HCT116 (cell line): ENCODE results near the gene FAM13C. TPM values are rescaled to one million over a fixed set of nuclear protein-coding genes. Genes with fewer than 3 reads are reported as not detected.

ENCODE experiments used
- ATAC-seq: fragments of 200-7000 bp; cut with Tn5 transposase; 2 replicates; pipeline ENCODE4 v1.9.1; 2020; ENCODE audit warnings: mild to moderate bottlenecking, moderate library complexity
- BruUV-seq: library from RNA; stranded (reverse); fragments of 400-500 nt; replicated peaks from 2 replicates; lab custom pipeline; 2021; lab: Mats Ljungman, UMichigan
- CTCF ChIA-PET: fragments of 300-600 bp; sonication (Branson Sonifier 250); formaldehyde crosslinking; loops from one replicate; lab custom pipeline; 2021; ENCODE audit warnings: antibody characterized with exemption; lab: Charles Lee
- POLR2A ChIA-PET: fragments of 300-600, 350-600 bp; sonication (Branson Sonifier 250); formaldehyde crosslinking; loops from one replicate; lab custom pipeline; 2021; ENCODE audit warnings: antibody characterized with exemption; lab: Charles Lee
- RAD21 ChIA-PET, 2 experiments: fragments of 300-600 bp; sonication (Branson Sonifier 250); formaldehyde crosslinking; loops; one replicate each; lab custom pipeline; 2023; ENCODE audit warnings: low total read pairs in 2 of 2; ENCODE audit not compliant: uncharacterized antibody in 2 of 2, unreplicated experiment in 2 of 2, low non-redundant PET in 1 of 2; lab: Charles Lee
- DNase-seq: peaks from one replicate; pipeline ENCODE4 v3.0.0-alpha.2; 2010; ENCODE audit warnings: low read depth, low spot score
- H2AFZ ChIP-seq: fragments of 200-600 bp; shearing (Covaris generic), sonication (generic); 2 replicates; pipeline ENCODE4 v1.6.1; 2017; ENCODE audit warnings: low read depth, mixed run types, mixed read lengths, antibody characterized with exemption, low read length; ENCODE audit not compliant: poor library complexity, severe bottlenecking
- H3K27ac ChIP-seq: 2 replicates; pipeline ENCODE4 v1.5.1; 2012; ENCODE audit warnings: low read depth, low read length
- H3K27me3 ChIP-seq: fragments of 200-600 bp; sonication (generic); 2 replicates; pipeline ENCODE4 v1.6.1; 2016; ENCODE audit warnings: mixed run types, low read length, mixed read lengths; ENCODE audit not compliant: insufficient read depth
- H3K36me3 ChIP-seq, 2 experiments: fragments of 200-500 bp in 1 of 2; fragments of 200-600 bp in 1 of 2; sonication (Bioruptor generic) in 1 of 2; sonication (generic) in 1 of 2; 2 replicates each; pipeline versions ENCODE4 v1.5.1 to v1.6.1; 2014 to 2016; ENCODE audit warnings: low read length in 2 of 2, inconsistent platforms in 1 of 2, mixed read lengths in 1 of 2, mixed run types in 1 of 2; ENCODE audit not compliant: insufficient read depth in 2 of 2, control insufficient read depth in 1 of 2
- H3K4me1 ChIP-seq, 2 experiments: fragments of 200-600 bp in 1 of 2; sonication (generic) in 1 of 2; 2 replicates each; pipeline versions ENCODE4 v1.5.1 to v1.6.1; 2012 to 2017; ENCODE audit warnings: low read length in 2 of 2, inconsistent platforms in 1 of 2, mild to moderate bottlenecking in 1 of 2, mixed read lengths in 1 of 2, mixed run types in 1 of 2, moderate library complexity in 1 of 2; ENCODE audit not compliant: insufficient read depth in 2 of 2, control insufficient read depth in 1 of 2
- H3K4me2 ChIP-seq: fragments of 200-600 bp; sonication (generic); 2 replicates; pipeline ENCODE4 v1.6.1; 2017; ENCODE audit warnings: mixed run types, low read length, mixed read lengths
- H3K4me3 ChIP-seq, 2 experiments: fragments of 200-600 bp in 1 of 2; sonication (generic) in 1 of 2; replicated peaks in 1 of 2; 2 replicates each; pipeline ENCODE4 v1.5.1; 2011 to 2016; ENCODE audit warnings: low read length in 2 of 2, control low read depth in 1 of 2, low read depth in 1 of 2, mild to moderate bottlenecking in 1 of 2, mixed read lengths in 1 of 2, mixed run types in 1 of 2
- H3K79me2 ChIP-seq: fragments of 200-600 bp; sonication (generic); 2 replicates; pipeline ENCODE4 v1.6.1; 2017; ENCODE audit warnings: mild to moderate bottlenecking, mixed run types, low read length, moderate library complexity, mixed read lengths; ENCODE audit not compliant: insufficient read depth
- H3K9ac ChIP-seq: fragments of 200-600 bp; sonication (generic); 2 replicates; pipeline ENCODE4 v1.6.1; 2016; ENCODE audit warnings: low read length, mixed read lengths
- H3K9me2 ChIP-seq: fragments of 200-600 bp; sonication (generic), shearing (Covaris generic); 2 replicates; pipeline ENCODE4 v1.6.1; 2017; ENCODE audit warnings: mixed run types, mild to moderate bottlenecking, moderate library complexity; ENCODE audit not compliant: insufficient read depth
- H3K9me3 ChIP-seq, 2 experiments: fragments of 200-500 bp in 1 of 2; fragments of 200-600 bp in 1 of 2; sonication (Bioruptor generic) in 1 of 2; sonication (generic) in 1 of 2; 2 replicates each; pipeline ENCODE4 v1.6.1; 2014 to 2017; ENCODE audit warnings: low read length in 2 of 2, mixed read lengths in 2 of 2, inconsistent platforms in 1 of 2, low read depth in 1 of 2, mild to moderate bottlenecking in 1 of 2, mixed run types in 1 of 2, moderate library complexity in 1 of 2; ENCODE audit not compliant: control insufficient read depth in 1 of 2, insufficient read depth in 1 of 2
- H4K20me1 ChIP-seq: fragments of 200-600 bp; sonication (generic), shearing (Covaris generic); 2 replicates; pipeline ENCODE4 v1.6.1; 2017; ENCODE audit warnings: mixed run types, mild to moderate bottlenecking, moderate library complexity; ENCODE audit not compliant: insufficient read depth
- ATF3 ChIP-seq: IDR thresholded peaks from 2 replicates; pipeline ENCODE4 v1.6.1; 2012
- CTCF ChIP-seq, 3 experiments: fragments of 200-600 bp in 1 of 3; sonication (generic) in 1 of 3; IDR thresholded peaks in 2 of 3; conservative IDR thresholded peaks in 1 of 3; 2 replicates each; pipeline ENCODE4 v1.5.1; 2012 to 2017; ENCODE audit warnings: low read depth in 2 of 3, low read length in 2 of 3, antibody characterized with exemption in 1 of 3, borderline replicate concordance in 1 of 3, control low read depth in 1 of 3, mild to moderate bottlenecking in 1 of 3, mixed read lengths in 1 of 3, mixed run types in 1 of 3, moderate library complexity in 1 of 3; ENCODE audit not compliant: insufficient read depth in 1 of 3
- EGR1 ChIP-seq: IDR thresholded peaks from 2 replicates; pipeline ENCODE4 v1.6.1; 2012; ENCODE audit warnings: low read depth
- ELF1 ChIP-seq: IDR thresholded peaks from 2 replicates; pipeline ENCODE4 v1.6.1; 2012; ENCODE audit warnings: low read depth, borderline replicate concordance
- EZH2 ChIP-seq: fragments of 200-600 bp; sonication (generic); IDR thresholded peaks from 2 replicates; pipeline ENCODE4 v1.6.1; 2017; ENCODE audit warnings: antibody characterized with exemption, mixed run types
- FOSL1 ChIP-seq: IDR thresholded peaks from 2 replicates; pipeline ENCODE4 v1.6.1; 2012; ENCODE audit warnings: low read depth
- JUND ChIP-seq: IDR thresholded peaks from 2 replicates; pipeline ENCODE4 v1.6.1; 2012
- POLR2A ChIP-seq: IDR thresholded peaks from 2 replicates; pipeline ENCODE4 v1.7.0; 2011; ENCODE audit warnings: borderline replicate concordance; ENCODE audit not compliant: insufficient read depth, insufficient read length; ENCODE audit errors: extremely low read depth
- POLR2AphosphoS5 ChIP-seq: IDR thresholded peaks from 2 replicates; pipeline ENCODE4 v1.6.1; 2011; ENCODE audit warnings: mild to moderate bottlenecking, low read depth, low read length, moderate library complexity
- RAD21 ChIP-seq: IDR thresholded peaks from 2 replicates; pipeline ENCODE4 v1.6.1; 2012; ENCODE audit warnings: low read depth, mild to moderate bottlenecking
- REST ChIP-seq: IDR thresholded peaks from 2 replicates; pipeline ENCODE4 v1.6.1; 2012; ENCODE audit warnings: low read depth
- SP1 ChIP-seq: IDR thresholded peaks from 2 replicates; pipeline ENCODE4 v1.6.1; 2012; ENCODE audit warnings: low read depth
- TCF7L2 ChIP-seq: IDR thresholded peaks from 2 replicates; pipeline ENCODE4 v1.7.0; 2011; ENCODE audit warnings: borderline replicate concordance, inconsistent platforms; ENCODE audit not compliant: insufficient read depth, insufficient read length; ENCODE audit errors: extremely low read depth
- intact Hi-C: fragments of 100-400 bp; cut with micrococcal nuclease; formaldehyde crosslinking; loops from 2 replicates; pipeline ENCODE4 v1.10.0; 2022
- total RNA-seq: library from RNA; stranded (reverse); gene quantifications from one replicate; pipeline ENCODE4 v1.2.1, GENCODE V29; 2021; ENCODE audit not compliant: unreplicated experiment

The FAM13C gene
- total RNA-seq, 1 experiment from 2014 or later = 0.42 TPM

- BruUV-seq = no TSS peak
- intact Hi-C loops = no loop called here
- H4K20me1 ChIP-seq = no peaks in the 10 kb centered on the region
- H2AFZ ChIP-seq = no peak overlapping the region
- ATAC-seq = no peak
- no peak overlapping the region for H3K4me3 ChIP-seq
- no peak overlapping the region for H3K27ac ChIP-seq
- ChIA-PET CTCF (no interaction called here), POLR2A (no interaction called here), RAD21 (no interaction called here)
- no peak overlapping the region for H3K4me2 ChIP-seq
- H3K9ac ChIP-seq = no peak overlapping the region
- H3K4me1 ChIP-seq = no peaks in the 10 kb centered on the region
- TF ChIP-seq ELF1 = no peak
- no peak for TF ChIP-seq CTCF (IDR thresholded peaks at IDR 0.05 in 2 of 3, conservative IDR thresholded peaks at IDR 0.05 in 1 of 3; ENCODE audit: borderline replicate concordance in 1 of 3, insufficient read depth in 1 of 3, low read depth in 2 of 3, low read length in 2 of 3)
- no peak for TF ChIP-seq JUND
- TF ChIP-seq POLR2A = no peak
- no peak for TF ChIP-seq TCF7L2
- TF ChIP-seq POLR2AphosphoS5 = no peak
- no peak for TF ChIP-seq FOSL1
- no peak for TF ChIP-seq RAD21
- peaks cover 33% of the 10 kb centered on the region for H3K27me3 ChIP-seq
- no peak for DNase-seq
- H3K9me2 ChIP-seq = no peaks in the 10 kb centered on the region
- no peaks in the 10 kb centered on the region for H3K79me2 ChIP-seq
- no peaks in the 10 kb centered on the region for H3K36me3 ChIP-seq
- no peaks in the 10 kb centered on the region for H3K9me3 ChIP-seq
Measured at GRCh38 chr10:59252491-59252890, 109.9 kb downstream of the FAM13C start.

- ChIA-PET RAD21 (no interaction called here), POLR2A (no interaction called here), CTCF (no interaction called here)
- ATAC-seq = no peak
- Histone ChIP-seq H3K4me1 (no peaks in the 10 kb centered on the region), H3K9me3 (no peaks in the 10 kb centered on the region), H3K27ac (no peak overlapping the region), H4K20me1 (no peaks in the 10 kb centered on the region), H3K4me3 (no peak overlapping the region), H3K9me2 (no peaks in the 10 kb centered on the region), H2AFZ (no peak overlapping the region), H3K4me2 (no peak overlapping the region), H3K27me3 (no peaks in the 10 kb centered on the region), H3K36me3 (no peaks in the 10 kb centered on the region), H3K79me2 (no peaks in the 10 kb centered on the region), H3K9ac (no peak overlapping the region)
- no peak for TF ChIP-seq SP1
- TF ChIP-seq POLR2A = no peak
- no peak for TF ChIP-seq JUND
- TF ChIP-seq FOSL1 = no peak
- no peak for TF ChIP-seq EGR1
- no peak for TF ChIP-seq ATF3
- no peak for TF ChIP-seq EZH2
- no peak for TF ChIP-seq REST
- BruUV-seq = no TSS peak
- intact Hi-C loops = no loop called here
- no peak for DNase-seq
Measured at GRCh38 chr10:59245686-59246085, 116.7 kb downstream of the FAM13C start.
